Occipital lobe (tissue), 3 donors: ENCODE data around the gene FUS. TPM values are rescaled to one million over a fixed set of nuclear protein-coding genes. Genes with fewer than 3 reads are reported as not detected.

Source experiments
- DNase-seq: peaks from one replicate; lab custom pipeline; 2025; lab: John Stamatoyannopoulos, UW
- small RNA-seq: library from RNA; depleted of rRNA; stranded (forward); fragments of <200 nt; gene quantifications from one replicate; pipeline ENCODE3, GENCODE V24; 2014
- total RNA-seq: library from RNA; depleted of rRNA; stranded (reverse); fragments of >200 nt; gene quantifications from one replicate; pipeline ENCODE4 v1.2.3, GENCODE V29; 2014

FUS gene
- total RNA-seq, 1 donor from 2014 or later = 50.4 TPM

GRCh38 chr16:31229501-31229900 is 49.6 kb downstream of the FUS start:
- no peak for DNase-seq

- DNase-seq = no peak
Measured at GRCh38 chr16:31238041-31238440, 58.1 kb downstream of the FUS start.

Small RNAs within 50 kb of the gene (small RNA-seq; reads per million reads assigned to genes)
- gene AC009088.4 (not detected), gene NDUFA3P6 (not detected)

Other genes with a start within 250 kb of the FUS start
- 5.5 TPM for gene ORAI3, start 231.1 kb upstream of the FUS start, total RNA-seq
- gene SETD1A, start 222.4 kb upstream of the FUS start, total RNA-seq = 1.6 TPM
- gene HSD3B7, start 194.9 kb upstream of the FUS start, total RNA-seq = 2.5 TPM
- gene STX1B, start 169.5 kb upstream of the FUS start, total RNA-seq = 12.0 TPM
- gene STX4, start 146.6 kb upstream of the FUS start, total RNA-seq = 11.5 TPM
- gene ZNF668, start 105.9 kb upstream of the FUS start, total RNA-seq = 5.3 TPM
- gene ZNF646, start 105.7 kb upstream of the FUS start, total RNA-seq = 16.5 TPM
- 2.2 TPM for gene PRSS53, start 91.2 kb upstream of the FUS start, total RNA-seq
- 30.7 TPM for gene VKORC1, start 85.3 kb upstream of the FUS start, total RNA-seq
- gene BCKDK, start 71.8 kb upstream of the FUS start, total RNA-seq = 12.6 TPM
- 41.2 TPM for gene KAT8, start 62.5 kb upstream of the FUS start, total RNA-seq
- gene PRSS8, start 44.4 kb upstream of the FUS start, total RNA-seq = not detected
- gene PRSS36, start 30.1 kb upstream of the FUS start, total RNA-seq = not detected
- gene PYCARD, start 22.6 kb downstream of the FUS start, total RNA-seq = 6.6 TPM
- gene TRIM72, start 34.0 kb downstream of the FUS start, total RNA-seq = 2.3 TPM
- 0.78 TPM for gene PYDC1, start 37.0 kb downstream of the FUS start, total RNA-seq
- 4.7 TPM for gene ITGAM, start 79.8 kb downstream of the FUS start, total RNA-seq
- 1.6 TPM for gene ITGAX, start 175.0 kb downstream of the FUS start, total RNA-seq
- not detected for gene ITGAD, start 213.2 kb downstream of the FUS start, total RNA-seq
- not detected for gene COX6A2, start 248.2 kb downstream of the FUS start, total RNA-seq